ENCODE data around the gene KIAA1549. TPM values are rescaled to one million over a fixed set of nuclear protein-coding genes. Genes with fewer than 3 reads are reported as not detected.

Gene KIAA1549
- total and polyA plus RNA-seq, 4 donors, result 0.83 to 5.8 (median 3.6) TPM

DNA sequence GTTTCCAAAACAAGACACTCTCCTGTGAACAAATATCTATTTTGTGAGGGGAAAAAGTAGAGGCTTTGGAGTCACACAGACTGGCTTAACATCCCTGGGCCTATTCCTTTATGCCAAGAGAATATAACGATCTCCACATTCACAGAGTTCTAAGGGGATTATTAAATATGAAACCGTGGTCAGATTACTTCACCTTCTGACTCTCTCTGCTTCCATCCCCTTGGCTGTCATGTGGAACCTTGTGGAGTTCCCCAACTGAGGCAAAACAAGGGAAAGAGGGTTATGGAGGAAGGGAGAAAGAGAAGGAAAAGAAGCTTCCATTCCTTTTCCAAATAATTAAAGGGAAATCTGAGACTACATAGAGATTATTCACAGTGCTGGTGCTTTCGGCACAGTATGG, 127.7 kb downstream of the KIAA1549 start:
- TF ChIP-seq, protein P1, sequence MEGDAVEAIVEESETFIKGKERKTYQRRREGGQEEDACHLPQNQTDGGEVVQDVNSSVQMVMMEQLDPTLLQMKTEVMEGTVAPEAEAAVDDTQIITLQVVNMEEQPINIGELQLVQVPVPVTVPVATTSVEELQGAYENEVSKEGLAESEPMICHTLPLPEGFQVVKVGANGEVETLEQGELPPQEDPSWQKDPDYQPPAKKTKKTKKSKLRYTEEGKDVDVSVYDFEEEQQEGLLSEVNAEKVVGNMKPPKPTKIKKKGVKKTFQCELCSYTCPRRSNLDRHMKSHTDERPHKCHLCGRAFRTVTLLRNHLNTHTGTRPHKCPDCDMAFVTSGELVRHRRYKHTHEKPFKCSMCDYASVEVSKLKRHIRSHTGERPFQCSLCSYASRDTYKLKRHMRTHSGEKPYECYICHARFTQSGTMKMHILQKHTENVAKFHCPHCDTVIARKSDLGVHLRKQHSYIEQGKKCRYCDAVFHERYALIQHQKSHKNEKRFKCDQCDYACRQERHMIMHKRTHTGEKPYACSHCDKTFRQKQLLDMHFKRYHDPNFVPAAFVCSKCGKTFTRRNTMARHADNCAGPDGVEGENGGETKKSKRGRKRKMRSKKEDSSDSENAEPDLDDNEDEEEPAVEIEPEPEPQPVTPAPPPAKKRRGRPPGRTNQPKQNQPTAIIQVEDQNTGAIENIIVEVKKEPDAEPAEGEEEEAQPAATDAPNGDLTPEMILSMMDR (IDR thresholded peaks at IDR 0.05; ENCODE audit: control extremely low read depth, extremely low read depth), result no peak
- WGBS, 2 donors, result 87 to 88% methylated on average over 3 of the region's 3 CpGs

DNA sequence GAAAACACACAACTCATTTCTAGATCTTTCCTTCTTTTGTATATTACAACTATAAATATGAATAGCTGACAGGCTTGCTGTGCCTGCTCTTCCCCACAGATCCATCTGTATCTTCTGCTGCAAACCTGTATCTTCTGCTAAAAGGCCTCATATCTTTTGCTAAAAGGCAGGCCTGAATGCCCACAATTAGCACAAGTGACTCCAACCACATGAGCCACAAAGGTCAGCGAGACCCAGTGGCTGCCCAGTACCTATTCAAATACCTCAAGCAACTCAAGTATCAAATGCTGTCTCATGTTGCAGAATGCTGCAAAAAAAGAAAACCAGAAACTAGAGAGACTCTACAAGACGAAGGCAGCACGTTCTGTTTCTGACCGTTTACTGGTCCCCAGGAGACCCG, 128.7 kb downstream of the KIAA1549 start:
- no peak for DNase-seq
- Histone ChIP-seq H3K9me3 (ENCODE audit: control insufficient read depth in 4 of 4, insufficient read depth in 3 of 4, low read length in 3 of 4) (peaks cover 0 to 3% (median 0%) of the 10 kb centered on the region in 4 donors), H3K4me3 (no peak overlapping the region), H3K27me3 (ENCODE audit: control insufficient read depth in 3 of 3, insufficient read depth in 3 of 3, low read length in 2 of 3) (no peaks in the 10 kb centered on the region), H3K4me1 (ENCODE audit: control insufficient read depth in 5 of 5, insufficient read depth in 5 of 5, low read length in 5 of 5) (peaks cover 0 to 7% (median 0%) of the 10 kb centered on the region in 5 donors), H3K9ac (ENCODE audit: insufficient read depth in 1 of 2, low read length in 2 of 2) (no peak overlapping the region), H3K36me3 (ENCODE audit: control insufficient read depth in 4 of 4, insufficient read depth in 4 of 4, low read length in 4 of 4) (peaks cover 0 to 9% (median 5%) of the 10 kb centered on the region in 4 donors), H3K27ac (ENCODE audit: low read depth in 1 of 2, low read length in 1 of 2) (no peak overlapping the region)
- 96 to 97% methylated on average over 5 of the region's 5 CpGs for WGBS, 2 donors
- TF ChIP-seq, protein P1 (IDR thresholded peaks at IDR 0.05; ENCODE audit: control extremely low read depth, extremely low read depth), result no peak
- no peak for ATAC-seq (ENCODE audit: insufficient read depth, low FRiP score)

More for the DNA sequence above, 127.7 kb downstream of the KIAA1549 start:
- DNase-seq, result no peak
- Histone ChIP-seq H3K27me3 (ENCODE audit: control insufficient read depth in 3 of 3, insufficient read depth in 3 of 3, low read length in 2 of 3) (no peaks in the 10 kb centered on the region), H3K9me3 (ENCODE audit: control insufficient read depth in 4 of 4, insufficient read depth in 3 of 4, low read length in 3 of 4) (peaks cover 0 to 3% (median 0%) of the 10 kb centered on the region in 4 donors), H3K9ac (ENCODE audit: insufficient read depth in 1 of 2, low read length in 2 of 2) (no peak overlapping the region), H3K4me1 (ENCODE audit: control insufficient read depth in 5 of 5, insufficient read depth in 5 of 5, low read length in 5 of 5) (peaks cover 0 to 2% (median 0%) of the 10 kb centered on the region in 5 donors), H3K27ac (ENCODE audit: low read depth in 1 of 2, low read length in 1 of 2) (no peak overlapping the region), H3K4me3 (no peak overlapping the region), H3K36me3 (ENCODE audit: control insufficient read depth in 4 of 4, insufficient read depth in 4 of 4, low read length in 4 of 4) (peaks cover 2 to 11% (median 7%) of the 10 kb centered on the region in 4 donors)
- no peak for ATAC-seq (ENCODE audit: insufficient read depth, low FRiP score)

DNA sequence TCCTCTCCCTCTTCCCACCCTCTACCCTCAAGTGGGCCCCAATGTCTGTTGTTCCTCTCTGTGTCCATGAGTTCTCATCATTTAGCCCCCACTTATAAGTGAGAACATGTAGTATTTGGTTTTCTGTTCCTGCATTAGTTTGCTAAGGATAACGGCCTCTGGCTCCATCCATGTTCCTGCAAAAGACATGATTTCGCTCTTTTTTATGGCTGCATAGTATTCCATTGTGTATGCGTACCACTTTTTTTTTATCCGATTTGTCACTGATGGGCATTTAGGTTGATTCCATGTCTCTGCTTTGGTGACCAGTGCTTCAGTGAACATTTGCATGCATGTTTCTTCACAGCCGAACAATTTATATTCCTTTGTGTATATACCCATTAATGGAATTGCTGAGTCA, 131.5 kb downstream of the KIAA1549 start:
- 97 to 98% methylated on average over 5 of the region's 5 CpGs for WGBS, 2 donors
- no peak for ATAC-seq (ENCODE audit: insufficient read depth, low FRiP score)
- TF ChIP-seq, protein P1 (IDR thresholded peaks at IDR 0.05; ENCODE audit: control extremely low read depth, extremely low read depth), result no peak

More for the DNA sequence above, 131.5 kb downstream of the KIAA1549 start:
- Histone ChIP-seq H3K9ac (ENCODE audit: insufficient read depth in 1 of 2, low read length in 2 of 2) (no peak overlapping the region), H3K4me1 (ENCODE audit: control insufficient read depth in 5 of 5, insufficient read depth in 5 of 5, low read length in 5 of 5) (peaks cover 0 to 31% (median 0%) of the 10 kb centered on the region in 5 donors), H3K4me3 (no peak overlapping the region), H3K27me3 (ENCODE audit: control insufficient read depth in 3 of 3, insufficient read depth in 3 of 3, low read length in 2 of 3) (no peaks in the 10 kb centered on the region), H3K9me3 (ENCODE audit: control insufficient read depth in 4 of 4, insufficient read depth in 3 of 4, low read length in 3 of 4) (peaks cover 0 to 3% (median 0%) of the 10 kb centered on the region in 4 donors), H3K27ac (ENCODE audit: low read depth in 1 of 2, low read length in 1 of 2) (no peak overlapping the region), H3K36me3 (ENCODE audit: control insufficient read depth in 4 of 4, insufficient read depth in 4 of 4, low read length in 4 of 4) (peaks cover 0 to 9% (median 5%) of the 10 kb centered on the region in 4 donors)
- DNase-seq, result no peak
